Measurements from ENCODE around the gene PXYLP1.

DNA sequence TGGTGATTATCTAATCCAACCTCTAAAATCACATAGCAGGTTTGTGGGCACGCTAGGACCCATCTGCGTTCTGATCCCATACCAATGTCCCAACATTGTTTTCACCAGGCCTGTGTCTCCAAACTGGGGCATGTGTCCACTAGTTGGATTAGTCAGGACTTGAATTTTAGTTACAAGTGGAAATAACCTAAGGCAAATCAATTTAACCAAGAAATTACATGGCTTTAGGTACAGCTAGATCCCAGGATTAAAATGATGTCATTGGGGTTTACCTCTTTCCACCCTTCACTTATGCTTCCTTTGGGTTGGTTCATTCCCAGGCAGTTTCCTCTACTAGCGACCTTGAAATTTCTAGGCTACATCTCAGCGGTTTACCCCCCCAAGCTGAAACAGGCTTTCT lies 47.2 kb upstream of the PXYLP1 start:
- no peak for TF ChIP-seq ESRRA (IDR thresholded peaks at IDR 0.05; ENCODE audit: borderline replicate concordance, low read depth)
- TF ChIP-seq, protein P1, sequence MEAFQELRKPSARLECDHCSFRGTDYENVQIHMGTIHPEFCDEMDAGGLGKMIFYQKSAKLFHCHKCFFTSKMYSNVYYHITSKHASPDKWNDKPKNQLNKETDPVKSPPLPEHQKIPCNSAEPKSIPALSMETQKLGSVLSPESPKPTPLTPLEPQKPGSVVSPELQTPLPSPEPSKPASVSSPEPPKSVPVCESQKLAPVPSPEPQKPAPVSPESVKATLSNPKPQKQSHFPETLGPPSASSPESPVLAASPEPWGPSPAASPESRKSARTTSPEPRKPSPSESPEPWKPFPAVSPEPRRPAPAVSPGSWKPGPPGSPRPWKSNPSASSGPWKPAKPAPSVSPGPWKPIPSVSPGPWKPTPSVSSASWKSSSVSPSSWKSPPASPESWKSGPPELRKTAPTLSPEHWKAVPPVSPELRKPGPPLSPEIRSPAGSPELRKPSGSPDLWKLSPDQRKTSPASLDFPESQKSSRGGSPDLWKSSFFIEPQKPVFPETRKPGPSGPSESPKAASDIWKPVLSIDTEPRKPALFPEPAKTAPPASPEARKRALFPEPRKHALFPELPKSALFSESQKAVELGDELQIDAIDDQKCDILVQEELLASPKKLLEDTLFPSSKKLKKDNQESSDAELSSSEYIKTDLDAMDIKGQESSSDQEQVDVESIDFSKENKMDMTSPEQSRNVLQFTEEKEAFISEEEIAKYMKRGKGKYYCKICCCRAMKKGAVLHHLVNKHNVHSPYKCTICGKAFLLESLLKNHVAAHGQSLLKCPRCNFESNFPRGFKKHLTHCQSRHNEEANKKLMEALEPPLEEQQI (IDR thresholded peaks at IDR 0.05) = no peak
- TF ChIP-seq BRD9 (IDR thresholded peaks at IDR 0.05; ENCODE audit: low read depth, partially characterized antibody) = no peak
- TF ChIP-seq, protein P2, sequence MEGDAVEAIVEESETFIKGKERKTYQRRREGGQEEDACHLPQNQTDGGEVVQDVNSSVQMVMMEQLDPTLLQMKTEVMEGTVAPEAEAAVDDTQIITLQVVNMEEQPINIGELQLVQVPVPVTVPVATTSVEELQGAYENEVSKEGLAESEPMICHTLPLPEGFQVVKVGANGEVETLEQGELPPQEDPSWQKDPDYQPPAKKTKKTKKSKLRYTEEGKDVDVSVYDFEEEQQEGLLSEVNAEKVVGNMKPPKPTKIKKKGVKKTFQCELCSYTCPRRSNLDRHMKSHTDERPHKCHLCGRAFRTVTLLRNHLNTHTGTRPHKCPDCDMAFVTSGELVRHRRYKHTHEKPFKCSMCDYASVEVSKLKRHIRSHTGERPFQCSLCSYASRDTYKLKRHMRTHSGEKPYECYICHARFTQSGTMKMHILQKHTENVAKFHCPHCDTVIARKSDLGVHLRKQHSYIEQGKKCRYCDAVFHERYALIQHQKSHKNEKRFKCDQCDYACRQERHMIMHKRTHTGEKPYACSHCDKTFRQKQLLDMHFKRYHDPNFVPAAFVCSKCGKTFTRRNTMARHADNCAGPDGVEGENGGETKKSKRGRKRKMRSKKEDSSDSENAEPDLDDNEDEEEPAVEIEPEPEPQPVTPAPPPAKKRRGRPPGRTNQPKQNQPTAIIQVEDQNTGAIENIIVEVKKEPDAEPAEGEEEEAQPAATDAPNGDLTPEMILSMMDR (IDR thresholded peaks at IDR 0.05 in 2 of 3, conservative IDR thresholded peaks at IDR 0.05 in 1 of 3; ENCODE audit: insufficient read depth in 2 of 3, low read depth in 1 of 3, low read length in 3 of 3) = no peak
- TF ChIP-seq ZNF778 (CRISPR knock-in tag; IDR thresholded peaks at IDR 0.05) = no peak
- TF ChIP-seq POLR2A (conservative IDR thresholded peaks at IDR 0.05) = no peak
- TF ChIP-seq CBX1 (IDR thresholded peaks at IDR 0.05; ENCODE audit: low read depth) = no peak
- TF ChIP-seq ZNF707 (CRISPR knock-in tag; conservative IDR thresholded peaks at IDR 0.05) = no peak
- TF ChIP-seq HMGN3 (IDR thresholded peaks at IDR 0.05; ENCODE audit: borderline replicate concordance, extremely low read depth, insufficient read length, low read depth, low read length) = no peak
- no peak for TF ChIP-seq JUND (IDR thresholded peaks at IDR 0.05; ENCODE audit: borderline replicate concordance, low read depth, low read length)
- TF ChIP-seq JUND (tag; IDR thresholded peaks at IDR 0.05; ENCODE audit: borderline replicate concordance, low read depth, low read length) = no peak
- TF ChIP-seq SIN3A (IDR thresholded peaks at IDR 0.05; ENCODE audit: borderline replicate concordance in 2 of 2, control insufficient read depth in 1 of 2, low read depth in 2 of 2, low read length in 2 of 2) = no peak
- TF ChIP-seq POLR2AphosphoS5 (IDR thresholded peaks at IDR 0.05; ENCODE audit: control insufficient read depth, insufficient read depth, low read depth, low read length) = no peak
- no peak for TF ChIP-seq LEF1 (IDR thresholded peaks at IDR 0.05)

Data from K562 (cell line).